Measurements from ENCODE around the gene SFRP2.

SFRP2 gene

GRCh38 chr4:153750197-153750817, 38.6 kb downstream of the SFRP2 start:
- no peak overlapping the region for H3K4me3 ChIP-seq (ENCODE audit: low read depth in 1 of 2, low read length in 1 of 2)
- no peaks in the 10 kb centered on the region for H3K36me3 ChIP-seq
- H3K27me3 ChIP-seq, result no peaks in the 10 kb centered on the region
- peaks cover 9 to 12% of the 10 kb centered on the region in 2 experiments for H3K4me1 ChIP-seq (ENCODE audit: control insufficient read depth in 1 of 2, insufficient read depth in 1 of 2, low read depth in 1 of 2, low read length in 1 of 2)
- no peak overlapping the region for H3K27ac ChIP-seq
- TF ChIP-seq CTCF (IDR thresholded peaks at IDR 0.05), result peak; percentile 78
- H3K9me3 ChIP-seq, result no peaks in the 10 kb centered on the region

GRCh38 chr4:153748378-153748777, 40.5 kb downstream of the SFRP2 start:
- Histone ChIP-seq H3K9me3 (no peaks in the 10 kb centered on the region), H3K36me3 (no peaks in the 10 kb centered on the region), H3K4me3 (ENCODE audit: low read depth in 1 of 2, low read length in 1 of 2) (no peak overlapping the region), H3K4me1 (ENCODE audit: control insufficient read depth in 1 of 2, insufficient read depth in 1 of 2, low read depth in 1 of 2, low read length in 1 of 2) (peaks cover 9 to 12% of the 10 kb centered on the region in 2 experiments), H3K27ac (no peak overlapping the region), H3K27me3 (no peaks in the 10 kb centered on the region)
- TF ChIP-seq CTCF (IDR thresholded peaks at IDR 0.05), result no peak

- Histone ChIP-seq H3K27me3 (no peaks in the 10 kb centered on the region), H3K9me3 (no peaks in the 10 kb centered on the region), H3K36me3 (no peaks in the 10 kb centered on the region), H3K4me1 (ENCODE audit: control insufficient read depth in 1 of 2, insufficient read depth in 1 of 2, low read depth in 1 of 2, low read length in 1 of 2) (peaks cover 9 to 12% of the 10 kb centered on the region in 2 experiments), H3K27ac (peak overlapping the region; percentile 56), H3K4me3 (ENCODE audit: low read depth in 1 of 2, low read length in 1 of 2) (no peak overlapping the region)
- no peak for TF ChIP-seq CTCF (IDR thresholded peaks at IDR 0.05)
These were observed 41.4 kb downstream of the SFRP2 start for GRCh38 chr4:153747406-153747955.

- Histone ChIP-seq H3K4me1 (ENCODE audit: control insufficient read depth in 1 of 2, insufficient read depth in 1 of 2, low read depth in 1 of 2, low read length in 1 of 2) (peaks cover 15 to 19% of the 10 kb centered on the region in 2 experiments), H3K27me3 (no peaks in the 10 kb centered on the region), H3K4me3 (ENCODE audit: low read depth in 1 of 2, low read length in 1 of 2) (no peak overlapping the region), H3K36me3 (no peaks in the 10 kb centered on the region), H3K9me3 (no peaks in the 10 kb centered on the region), H3K27ac (no peak overlapping the region)
- TF ChIP-seq CTCF (IDR thresholded peaks at IDR 0.05), result no peak
These were observed 43.2 kb downstream of the SFRP2 start for GRCh38 chr4:153745651-153746050.

GRCh38 chr4:153741541-153741940, 47.3 kb downstream of the SFRP2 start:
- H3K4me1 ChIP-seq (ENCODE audit: control insufficient read depth in 1 of 2, insufficient read depth in 1 of 2, low read depth in 1 of 2, low read length in 1 of 2), result peaks cover 6 to 7% of the 10 kb centered on the region in 2 experiments
- H3K36me3 ChIP-seq, result no peaks in the 10 kb centered on the region
- no peaks in the 10 kb centered on the region for H3K9me3 ChIP-seq
- H3K27ac ChIP-seq, result no peak overlapping the region
- H3K4me3 ChIP-seq (ENCODE audit: low read depth in 1 of 2, low read length in 1 of 2), result no peak overlapping the region
- no peak for TF ChIP-seq CTCF (IDR thresholded peaks at IDR 0.05)
- H3K27me3 ChIP-seq, result no peaks in the 10 kb centered on the region
